ENCODE results near the gene RBBP8NL.

DNA sequence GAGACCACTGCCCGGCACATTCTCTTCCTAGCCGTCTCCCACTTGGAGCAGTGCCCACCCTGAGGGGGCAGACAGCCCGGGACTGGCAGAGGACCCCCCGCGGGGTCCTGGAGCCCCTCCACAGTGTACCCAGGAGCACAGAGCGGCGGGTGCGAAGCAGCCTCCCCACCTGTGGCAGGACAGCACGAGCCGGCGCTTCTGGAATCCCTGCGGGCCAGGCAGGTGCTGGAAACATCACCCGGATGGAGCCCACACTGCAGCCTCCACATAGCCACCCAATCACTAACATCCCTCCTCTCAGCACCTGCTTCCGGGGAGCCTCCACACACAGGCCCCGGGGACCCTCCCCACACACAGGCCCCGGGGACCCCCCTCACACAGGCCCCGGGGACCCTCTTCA, 29.8 kb upstream of the RBBP8NL start:
- TF ChIP-seq CTCF (IDR thresholded peaks at IDR 0.05) (no peak), POLR2A (IDR thresholded peaks at IDR 0.05) (no peak)
